H1 (cell line): Measurements from ENCODE around the gene CCDC14. TPM values are rescaled to one million over a fixed set of nuclear protein-coding genes. Genes with fewer than 3 reads are reported as not detected.

Experiments used
- CTCF ChIA-PET: fragments of 300-600 bp; sonication (Branson Sonifier 250); formaldehyde crosslinking; loops from one replicate; lab custom pipeline; 2021; ENCODE audit not compliant: partially characterized antibody; lab: Charles Lee
- POLR2A ChIA-PET: fragments of 300-600 bp; sonication (Branson Sonifier 250); formaldehyde crosslinking; loops from one replicate; lab custom pipeline; 2021; ENCODE audit warnings: inconsistent platforms; ENCODE audit not compliant: partially characterized antibody; lab: Charles Lee
- DNase-seq, 2 experiments: peaks; one replicate each; pipeline versions ENCODE4 v3.0.0 to v3.0.0-alpha.2; 2010 to 2022; ENCODE audit warnings: low spot score in 2 of 2, low read depth in 1 of 2, mixed read lengths in 1 of 2
- FAIRE-seq: peaks from 2 replicates; lab custom pipeline; 2011; peaks lifted over from hg19 to GRCh38; lab: Jason Lieb, UNC
- H2AFZ ChIP-seq: 2 replicates; pipeline ENCODE4 v1.8.1; 2012; ENCODE audit warnings: low read length, inconsistent platforms
- H2AK5ac ChIP-seq: 2 replicates; pipeline ENCODE4 v1.6.1; 2013; ENCODE audit warnings: low read depth, low read length
- H2BK120ac ChIP-seq: replicated peaks from 2 replicates; pipeline ENCODE3; 2013; ENCODE audit warnings: low read depth, low read length, inconsistent platforms
- H2BK12ac ChIP-seq: 2 replicates; pipeline ENCODE4 v1.6.1; 2013; ENCODE audit warnings: low read depth, low read length
- H2BK15ac ChIP-seq: 2 replicates; pipeline ENCODE4 v1.6.1; 2013; ENCODE audit warnings: low read length
- H2BK20ac ChIP-seq: 2 replicates; pipeline ENCODE4 v1.6.1; 2013; ENCODE audit warnings: low read length
- H2BK5ac ChIP-seq: 2 replicates; pipeline ENCODE4 v1.6.1; 2013; ENCODE audit warnings: low read depth, low read length
- H3K14ac ChIP-seq: 2 replicates; pipeline ENCODE4 v1.6.1; 2013; ENCODE audit warnings: inconsistent platforms; ENCODE audit not compliant: insufficient read length
- H3K18ac ChIP-seq: 2 replicates; pipeline ENCODE4 v1.6.1; 2013; ENCODE audit warnings: low read length; ENCODE audit errors: extremely low read depth
- H3K23ac ChIP-seq: 2 replicates; pipeline ENCODE4 v1.6.1; 2013; ENCODE audit warnings: inconsistent platforms; ENCODE audit not compliant: insufficient read length
- H3K23me2 ChIP-seq: 2 replicates; pipeline ENCODE4 v1.6.1; 2013; ENCODE audit warnings: low read depth, low read length
- H3K27ac ChIP-seq: 2 replicates; pipeline ENCODE4 v1.6.1; 2011; ENCODE audit warnings: low read depth, low read length, inconsistent platforms
- H3K27me3 ChIP-seq, 4 experiments: replicated peaks in 1 of 4; 1 replicate in 1 of 4; 2 replicates in 3 of 4; pipeline versions ENCODE4 v1.6.1 to v1.8.1; 2011 to 2013; ENCODE audit warnings: low read length in 3 of 4, mild to moderate bottlenecking in 3 of 4, inconsistent platforms in 2 of 4, mixed read lengths in 2 of 4, moderate library complexity in 1 of 4; ENCODE audit not compliant: control insufficient read depth in 3 of 4, insufficient read depth in 3 of 4; ENCODE audit errors: extremely low read depth in 1 of 4
- H3K36me3 ChIP-seq, 4 experiments: 2 replicates each; pipeline versions ENCODE4 v1.6.1 to v1.8.1; 2011 to 2013; ENCODE audit warnings: mild to moderate bottlenecking in 4 of 4, low read length in 3 of 4, moderate library complexity in 2 of 4, control low read depth in 1 of 4, inconsistent platforms in 1 of 4; ENCODE audit not compliant: insufficient read depth in 4 of 4, control insufficient read depth in 2 of 4
- H3K4ac ChIP-seq: replicated peaks from 2 replicates; pipeline ENCODE3; 2013; ENCODE audit warnings: low read length, low read depth, mixed read lengths, inconsistent platforms; ENCODE audit not compliant: insufficient read length
- H3K4me1 ChIP-seq, 4 experiments: replicated peaks in 1 of 4; 1 replicate in 1 of 4; 2 replicates in 3 of 4; pipeline versions ENCODE4 v1.6.1 to v1.8.1; 2011 to 2013; ENCODE audit warnings: low read length in 3 of 4, inconsistent platforms in 2 of 4, mixed read lengths in 1 of 4; ENCODE audit not compliant: insufficient read depth in 4 of 4, control insufficient read depth in 3 of 4
- H3K4me2 ChIP-seq, 2 experiments: 2 replicates each; pipeline versions ENCODE4 v1.6.1 to v1.8.1; 2011 to 2013; ENCODE audit warnings: low read depth in 2 of 2, low read length in 2 of 2, control low read depth in 1 of 2, inconsistent platforms in 1 of 2, mild to moderate bottlenecking in 1 of 2; ENCODE audit not compliant: insufficient read depth in 1 of 2
- H3K4me3 ChIP-seq, 4 experiments: fragments of 200-600, 300-600 bp in 1 of 4; sonication (generic), shearing (Covaris generic), sonication (Bioruptor Twin) in 1 of 4; 2 replicates each; pipeline versions ENCODE4 v1.5.1 to v1.8.1; 2011 to 2016; ENCODE audit warnings: low read length in 4 of 4, low read depth in 3 of 4, control low read depth in 2 of 4, inconsistent platforms in 2 of 4, mild to moderate bottlenecking in 2 of 4, mixed read lengths in 1 of 4, moderate library complexity in 1 of 4; ENCODE audit not compliant: insufficient read depth in 2 of 4; ENCODE audit errors: extremely low read depth in 1 of 4
- H3K56ac ChIP-seq: replicated peaks from 2 replicates; pipeline ENCODE3; 2013; ENCODE audit warnings: low read depth, mild to moderate bottlenecking, mixed read lengths, low read length, inconsistent platforms; ENCODE audit not compliant: insufficient read length
- H3K79me1 ChIP-seq: 2 replicates; pipeline ENCODE4 v1.6.1; 2013; ENCODE audit warnings: low read depth, low read length, control low read depth
- H3K79me2 ChIP-seq, 2 experiments: 2 replicates each; pipeline versions ENCODE4 v1.6.1 to v1.8.1; 2012 to 2013; ENCODE audit warnings: low read length in 2 of 2, mild to moderate bottlenecking in 2 of 2, inconsistent platforms in 1 of 2; ENCODE audit not compliant: insufficient read depth in 2 of 2, control insufficient read depth in 1 of 2
- H3K9ac ChIP-seq, 4 experiments: replicated peaks in 1 of 4; 1 replicate in 1 of 4; 2 replicates in 3 of 4; pipeline versions ENCODE4 v1.6.1 to v1.8.1; 2011 to 2013; ENCODE audit warnings: low read depth in 3 of 4, low read length in 3 of 4, control low read depth in 2 of 4, mild to moderate bottlenecking in 2 of 4, moderate library complexity in 2 of 4, inconsistent platforms in 1 of 4; ENCODE audit errors: extremely low read depth in 1 of 4
- H3K9me3 ChIP-seq, 2 experiments: 2 replicates each; pipeline versions ENCODE4 v1.6.1 to v1.8.1; 2012 to 2013; ENCODE audit warnings: mild to moderate bottlenecking in 2 of 2, moderate library complexity in 2 of 2, control low read depth in 1 of 2, inconsistent platforms in 1 of 2, low read depth in 1 of 2, low read length in 1 of 2, mixed read lengths in 1 of 2; ENCODE audit not compliant: insufficient read depth in 2 of 2
- H4K20me1 ChIP-seq, 2 experiments: replicated peaks in 1 of 2; 2 replicates each; pipeline versions ENCODE3 to v1.8.1; 2011 to 2013; ENCODE audit warnings: inconsistent platforms in 2 of 2, low read length in 2 of 2, mild to moderate bottlenecking in 1 of 2; ENCODE audit not compliant: insufficient read depth in 2 of 2, control insufficient read depth in 1 of 2
- H4K5ac ChIP-seq: 2 replicates; pipeline ENCODE4 v1.6.1; 2013; ENCODE audit warnings: low read length, low read depth, mixed read lengths, inconsistent platforms; ENCODE audit not compliant: insufficient read length
- H4K8ac ChIP-seq: 2 replicates; pipeline ENCODE4 v1.8.0; 2013; ENCODE audit warnings: mild to moderate bottlenecking, moderate library complexity, low read length, inconsistent platforms; ENCODE audit not compliant: insufficient read depth; ENCODE audit errors: extremely low read depth
- H4K91ac ChIP-seq: replicated peaks from 2 replicates; pipeline ENCODE3; 2013; ENCODE audit warnings: low read length, mixed read lengths, inconsistent platforms; ENCODE audit not compliant: insufficient read length
- EP300 ChIP-seq, 2 experiments: IDR thresholded peaks; 1 replicate in 1 of 2; 2 replicates in 1 of 2; pipeline ENCODE4 v1.6.1; 2011 to 2012; ENCODE audit warnings: low read depth in 2 of 2, low read length in 2 of 2, mild to moderate bottlenecking in 2 of 2, borderline replicate concordance in 1 of 2, inconsistent platforms in 1 of 2, moderate library complexity in 1 of 2
- EZH2 ChIP-seq: fragments of 200-600 bp; sonication (generic); IDR thresholded peaks from 2 replicates; pipeline ENCODE4 v1.7.1; 2012; ENCODE audit warnings: low read depth, mild to moderate bottlenecking, moderate library complexity, low read length, inconsistent platforms; ENCODE audit not compliant: severe bottlenecking
- HDAC2 ChIP-seq, 2 experiments: fragments of 300-600 bp in 1 of 2; sonication (generic) in 1 of 2; IDR thresholded peaks; 2 replicates each; pipeline ENCODE4 v1.6.1; 2011 to 2012; ENCODE audit warnings: low read depth in 2 of 2, low read length in 2 of 2, mild to moderate bottlenecking in 2 of 2, moderate library complexity in 2 of 2, borderline replicate concordance in 1 of 2, inconsistent platforms in 1 of 2
- JUN ChIP-seq: IDR thresholded peaks from 2 replicates; pipeline ENCODE4 v1.6.1; 2011; ENCODE audit warnings: low read depth, mild to moderate bottlenecking, improper control_type of control experiment, low read length
- POLR2A ChIP-seq, 2 experiments: IDR thresholded peaks; 1 replicate in 1 of 2; 2 replicates in 1 of 2; pipeline ENCODE4 v1.6.1; 2011; ENCODE audit warnings: low read depth in 2 of 2, low read length in 2 of 2, mild to moderate bottlenecking in 2 of 2; ENCODE audit errors: control extremely low read depth in 1 of 2
- SIN3A ChIP-seq, 2 experiments: IDR thresholded peaks in 1 of 2; conservative IDR thresholded peaks in 1 of 2; 2 replicates each; pipeline ENCODE4 v1.6.1; 2011 to 2012; ENCODE audit warnings: low read length in 2 of 2, improper control_type of control experiment in 1 of 2, low read depth in 1 of 2, mild to moderate bottlenecking in 1 of 2
- SP2 ChIP-seq: IDR thresholded peaks from 2 replicates; pipeline ENCODE4 v1.6.1; 2012; ENCODE audit warnings: mild to moderate bottlenecking, low read length, inconsistent platforms
- SP4 ChIP-seq: IDR thresholded peaks from 2 replicates; pipeline ENCODE4 v1.6.1; 2012; ENCODE audit warnings: low read length, inconsistent platforms
- TBP ChIP-seq: IDR thresholded peaks from 2 replicates; pipeline ENCODE4 v1.6.1; 2011; ENCODE audit warnings: low read depth, low read length, improper control_type of control experiment
- YY1 ChIP-seq: IDR thresholded peaks from 2 replicates; pipeline ENCODE4 v1.6.1; 2011; ENCODE audit warnings: low read depth, mild to moderate bottlenecking, low read length
- ZNF274 ChIP-seq: IDR thresholded peaks from 2 replicates; pipeline ENCODE4 v1.7.0; 2012; ENCODE audit warnings: low read length, borderline replicate concordance; ENCODE audit errors: extremely low read depth
- WGBS, 2 experiments: shearing (Covaris generic) in 1 of 2; methylation state at CpG; one replicate each; pipeline versions ENCODE4 v1.1.6 to v1.1.7; 2013 to 2015; ENCODE audit warnings: low lambda C conversion rate in 2 of 2, mixed read lengths in 2 of 2, inconsistent platforms in 1 of 2, low coverage in 1 of 2, missing lambda C conversion rate in 1 of 2; ENCODE audit not compliant: insufficient replicate concordance in 2 of 2, insufficient coverage in 1 of 2, insufficient read length in 1 of 2; ENCODE audit errors: extremely low coverage in 1 of 2, missing lambda C conversion rate in 1 of 2; 5-methylcytosine and 5-hydroxymethylcytosine counted together
- polyA plus RNA-seq, 7 experiments: library from polyadenylated mRNA; depleted of rRNA in 3 of 7; stranded (reverse) in 5 of 7; unstranded in 2 of 7; fragments of >200 nt in 5 of 7; fragments of 200-250 nt in 2 of 7; gene quantifications; 1 replicate in 5 of 7; 2 replicates in 1 of 7; 4 replicates in 1 of 7; pipeline versions ENCODE4 v1.2.1 to v1.2.3, GENCODE V29; 2011 to 2013; ENCODE audit warnings: missing spikeins in 2 of 7, mixed read lengths in 2 of 7
- total RNA-seq: library from RNA; stranded (reverse); fragmentation: NEBNext Ultra II Directional; extraction: Animal tissue kit (Norgen Biotek cat#: 25700); gene quantifications from 2 replicates; pipeline ENCODE4 v1.2.1, GENCODE V29; 2021

CCDC14 gene
- total and polyA plus RNA-seq, 2 of the 8 experiments (the other 6 are each of a cell fraction or from before 2014, with no cell fraction given) = 53.6 to 95.7 TPM

- H3K27ac ChIP-seq = no peak overlapping the region
- H3K4me3 ChIP-seq = no peak overlapping the region
- no peaks in the 10 kb centered on the region; the same call in 1 of the 2 replicates for H3K79me1 ChIP-seq
- H3K56ac ChIP-seq = no peak overlapping the region
- H2BK5ac ChIP-seq = no peak overlapping the region
- H3K23ac ChIP-seq = no peak overlapping the region
- ChIA-PET CTCF (interaction anchor here (2.3 kb wide), 1 partner anchor 10 kb away, joined by 12 read pairs; no protein-coding TSS in a partner anchor), POLR2A (interaction anchor here (1.0 kb wide), 1 partner anchor 9 kb away, joined by 4 read pairs; no protein-coding TSS in a partner anchor)
- no peak overlapping the region for H2AK5ac ChIP-seq
- DNase-seq (no peak), FAIRE-seq (no peak)
- H3K23me2 ChIP-seq = no peaks in the 10 kb centered on the region
- no peak for TF ChIP-seq YY1
- TF ChIP-seq ZNF274 = no peak
- no peak for TF ChIP-seq EP300 (IDR thresholded peaks at IDR 0.05; ENCODE audit: borderline replicate concordance in 1 of 2, low read depth in 2 of 2, low read length in 2 of 2)
- TF ChIP-seq SP2 = no peak
- no peak for TF ChIP-seq HDAC2 (IDR thresholded peaks at IDR 0.05; ENCODE audit: borderline replicate concordance in 1 of 2, low read depth in 2 of 2, low read length in 2 of 2)
- no peak for TF ChIP-seq EZH2
- TF ChIP-seq JUN = no peak
- no peak for TF ChIP-seq SIN3A (conservative IDR thresholded peaks at IDR 0.05 in 1 of 2, IDR thresholded peaks at IDR 0.05 in 1 of 2; ENCODE audit: low read depth in 1 of 2, low read length in 2 of 2)
- TF ChIP-seq TBP = no peak
- no peak for TF ChIP-seq SP4
- no peak for TF ChIP-seq POLR2A (IDR thresholded peaks at IDR 0.05; ENCODE audit: control extremely low read depth in 1 of 2, low read depth in 2 of 2, low read length in 2 of 2)
- H3K27me3 ChIP-seq = no peaks in the 10 kb centered on the region
- H4K91ac ChIP-seq = no peak overlapping the region
- no peak overlapping the region for H3K4ac ChIP-seq
- H2BK120ac ChIP-seq = no peak overlapping the region
- no peak overlapping the region for H2BK20ac ChIP-seq
- peaks cover 0 to 5% (median 0%) of the 10 kb centered on the region in 4 experiments; a peak in 1 of 7 replicates for H3K4me1 ChIP-seq
- no peaks in the 10 kb centered on the region for H3K36me3 ChIP-seq
- no peak overlapping the region for H3K18ac ChIP-seq
- H3K9ac ChIP-seq = no peak overlapping the region
- no peaks in the 10 kb centered on the region for H3K79me2 ChIP-seq
- no peaks in the 10 kb centered on the region for H3K9me3 ChIP-seq
- 91% methylated on average over 1 of the region's 1 CpG; no CpG with 5 or more reads in 1 of the 2 experiments for WGBS, 2 experiments
- H3K4me2 ChIP-seq = no peak overlapping the region
- H4K8ac ChIP-seq = no peak overlapping the region
- no peaks in the 10 kb centered on the region for H4K20me1 ChIP-seq
- no peak overlapping the region for H2AFZ ChIP-seq
- H3K14ac ChIP-seq = no peak overlapping the region
- H2BK15ac ChIP-seq = no peak overlapping the region
- no peak overlapping the region for H4K5ac ChIP-seq
- H2BK12ac ChIP-seq = no peak overlapping the region
Observed at GRCh38 chr3:123871946-123872345, 89.1 kb downstream of the CCDC14 start.
